Lung (tissue), 12 donors: Measurements from ENCODE around the gene NUDT21. TPM values are rescaled to one million over a fixed set of nuclear protein-coding genes. Genes with fewer than 3 reads are reported as not detected.

Source experiments
- ATAC-seq: fragments of 200-7000 bp; cut with Tn5 transposase; one replicate; pipeline ENCODE4 v1.9.1; 2020; ENCODE audit warnings: moderate number of reproducible peaks; ENCODE audit not compliant: insufficient read depth, low FRiP score
- DNase-seq, 3 donors: peaks; one replicate each; pipeline ENCODE4 v3.0.0-alpha.2; 2013 to 2017
- H3K27ac ChIP-seq, 2 donors: one replicate each; pipeline ENCODE4 v1.5.1; 2013; ENCODE audit warnings: mild to moderate bottlenecking in 2 of 2, moderate library complexity in 2 of 2, control low read depth in 1 of 2, inconsistent platforms in 1 of 2, low read depth in 1 of 2, low read length in 1 of 2
- H3K27me3 ChIP-seq, 3 donors: one replicate each; pipeline ENCODE4 v1.5.1; 2013; ENCODE audit warnings: low read length in 2 of 3; ENCODE audit not compliant: control insufficient read depth in 3 of 3, insufficient read depth in 3 of 3
- H3K36me3 ChIP-seq, 4 donors: one replicate each; pipeline ENCODE4 v1.5.1; 2013; ENCODE audit warnings: low read length in 4 of 4, mild to moderate bottlenecking in 1 of 4, moderate library complexity in 1 of 4; ENCODE audit not compliant: control insufficient read depth in 4 of 4, insufficient read depth in 4 of 4
- H3K4me1 ChIP-seq, 5 donors: one replicate each; pipeline ENCODE4 v1.5.1; 2013; ENCODE audit warnings: low read length in 5 of 5, mild to moderate bottlenecking in 2 of 5, moderate library complexity in 1 of 5; ENCODE audit not compliant: control insufficient read depth in 5 of 5, insufficient read depth in 5 of 5
- H3K4me3 ChIP-seq: one replicate; pipeline ENCODE4 v1.5.1; 2013; ENCODE audit warnings: mild to moderate bottlenecking, control low read depth, moderate library complexity
- H3K9ac ChIP-seq, 2 donors: one replicate each; pipeline ENCODE4 v1.5.1; 2013; ENCODE audit warnings: low read length in 2 of 2, control low read depth in 1 of 2; ENCODE audit not compliant: insufficient read depth in 1 of 2
- H3K9me3 ChIP-seq, 4 donors: one replicate each; pipeline ENCODE4 v1.5.1; 2013; ENCODE audit warnings: low read length in 3 of 4, mild to moderate bottlenecking in 1 of 4, moderate library complexity in 1 of 4; ENCODE audit not compliant: control insufficient read depth in 4 of 4, insufficient read depth in 3 of 4
- WGBS, 2 donors: extraction: QIAGEN DNeasy Blood & Tissue Kit; methylation state at CpG; one replicate each; pipeline ENCODE4 v1.1.7; 2013; 5-methylcytosine and 5-hydroxymethylcytosine counted together
- polyA plus RNA-seq, 2 donors: library from polyadenylated mRNA; stranded (reverse); fragments of 200-250 nt; gene quantifications; one replicate each; pipeline ENCODE4 v1.2.1, GENCODE V29; 2013
- total RNA-seq, 2 donors: library from RNA; depleted of rRNA in 1 of 2; stranded (reverse); fragments of >200 nt in 1 of 2; gene quantifications; one replicate each; pipeline ENCODE4 v1.2.1, GENCODE V29; 2014 to 2021
- TF ChIP-seq, protein P1 (sequence below): IDR thresholded peaks from 2 replicates; pipeline ENCODE4 v1.5.1; 2012; ENCODE audit warnings: mild to moderate bottlenecking; ENCODE audit errors: control extremely low read depth, extremely low read depth
- donor health status: control.
- donor health status: control.
- donor health status: Bipolar disorder and iron deficiency.
- donor health status: healthy.
- donor health status: DM: yes; HTN: yes; CAD: no.

The NUDT21 gene
- total and polyA plus RNA-seq, 4 donors, result 30.9 to 91.0 (median 60.5) TPM

GRCh38 chr16:56475201-56475600 is 24.1 kb upstream of the NUDT21 start:
- ATAC-seq (no peak), DNase-seq (no peak)
- 90 to 98% methylated on average over 2 of the region's 2 CpGs for WGBS, 2 donors
- H3K4me1 ChIP-seq, result no peaks in the 10 kb centered on the region
- peaks cover 27 to 45% (median 31%) of the 10 kb centered on the region in 4 donors for H3K36me3 ChIP-seq
- H3K9me3 ChIP-seq, result no peaks in the 10 kb centered on the region
- no peak overlapping the region for H3K4me3 ChIP-seq
- TF ChIP-seq, protein P1, sequence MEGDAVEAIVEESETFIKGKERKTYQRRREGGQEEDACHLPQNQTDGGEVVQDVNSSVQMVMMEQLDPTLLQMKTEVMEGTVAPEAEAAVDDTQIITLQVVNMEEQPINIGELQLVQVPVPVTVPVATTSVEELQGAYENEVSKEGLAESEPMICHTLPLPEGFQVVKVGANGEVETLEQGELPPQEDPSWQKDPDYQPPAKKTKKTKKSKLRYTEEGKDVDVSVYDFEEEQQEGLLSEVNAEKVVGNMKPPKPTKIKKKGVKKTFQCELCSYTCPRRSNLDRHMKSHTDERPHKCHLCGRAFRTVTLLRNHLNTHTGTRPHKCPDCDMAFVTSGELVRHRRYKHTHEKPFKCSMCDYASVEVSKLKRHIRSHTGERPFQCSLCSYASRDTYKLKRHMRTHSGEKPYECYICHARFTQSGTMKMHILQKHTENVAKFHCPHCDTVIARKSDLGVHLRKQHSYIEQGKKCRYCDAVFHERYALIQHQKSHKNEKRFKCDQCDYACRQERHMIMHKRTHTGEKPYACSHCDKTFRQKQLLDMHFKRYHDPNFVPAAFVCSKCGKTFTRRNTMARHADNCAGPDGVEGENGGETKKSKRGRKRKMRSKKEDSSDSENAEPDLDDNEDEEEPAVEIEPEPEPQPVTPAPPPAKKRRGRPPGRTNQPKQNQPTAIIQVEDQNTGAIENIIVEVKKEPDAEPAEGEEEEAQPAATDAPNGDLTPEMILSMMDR, result no peak
- H3K27me3 ChIP-seq, result no peaks in the 10 kb centered on the region
- no peak overlapping the region for H3K27ac ChIP-seq
- H3K9ac ChIP-seq, result no peak overlapping the region

DNA sequence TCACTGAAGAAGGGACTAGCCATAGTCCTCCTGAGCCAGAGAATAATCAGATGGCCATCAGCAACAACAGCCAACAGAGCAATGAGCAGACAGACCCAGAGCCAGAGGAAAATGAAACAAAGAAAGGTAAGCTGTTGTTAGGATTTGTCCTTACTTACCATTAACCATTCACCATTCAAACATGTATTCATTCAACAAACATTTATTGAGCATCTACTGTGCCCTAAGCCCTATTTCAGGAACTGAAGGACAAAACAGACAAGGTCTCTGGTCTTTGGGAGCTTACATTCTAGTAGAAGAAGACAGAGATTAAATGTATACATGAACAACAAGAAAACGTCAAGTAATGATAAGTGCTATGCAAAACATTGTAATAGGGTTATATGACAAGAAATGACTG is 19.5 kb upstream of the NUDT21 start:
- Histone ChIP-seq H3K4me3 (no peak overlapping the region), H3K9ac (no peak overlapping the region), H3K27ac (no peak overlapping the region), H3K9me3 (no peaks in the 10 kb centered on the region), H3K36me3 (peaks cover 33 to 67% (median 40%) of the 10 kb centered on the region in 4 donors), H3K4me1 (no peaks in the 10 kb centered on the region), H3K27me3 (no peaks in the 10 kb centered on the region)
- 96 to 100% methylated on average over 1 of the region's 1 CpG for WGBS, 2 donors
- TF ChIP-seq, protein P1, result no peak
- ATAC-seq (no peak), DNase-seq (no peak)

- Histone ChIP-seq H3K9ac (no peak overlapping the region), H3K9me3 (no peaks in the 10 kb centered on the region), H3K4me1 (no peaks in the 10 kb centered on the region), H3K4me3 (no peak overlapping the region), H3K27me3 (no peaks in the 10 kb centered on the region), H3K36me3 (peaks cover 29 to 66% (median 39%) of the 10 kb centered on the region in 4 donors), H3K27ac (no peak overlapping the region)
- DNase-seq (no peak), ATAC-seq (no peak)
- TF ChIP-seq, protein P1, result no peak
- 90 to 92% methylated on average over 3 of the region's 3 CpGs for WGBS, 2 donors
Observed at GRCh38 chr16:56470232-56470631, 19.1 kb upstream of the NUDT21 start.

- Histone ChIP-seq H3K27ac (no peak overlapping the region), H3K27me3 (no peaks in the 10 kb centered on the region), H3K4me1 (no peaks in the 10 kb centered on the region), H3K9ac (no peak overlapping the region), H3K4me3 (no peak overlapping the region), H3K36me3 (peaks cover 29 to 64% (median 39%) of the 10 kb centered on the region in 4 donors), H3K9me3 (no peaks in the 10 kb centered on the region)
- WGBS, 2 donors, result 96% methylated on average over 7 of the region's 7 CpGs
- TF ChIP-seq, protein P1, result no peak
- ATAC-seq, result no peak
- DNase-seq, result no peak
Observed at GRCh38 chr16:56469748-56470147, 18.6 kb upstream of the NUDT21 start.
